ENCODE measurements around the gene SYNJ1.

Gene SYNJ1

DNA sequence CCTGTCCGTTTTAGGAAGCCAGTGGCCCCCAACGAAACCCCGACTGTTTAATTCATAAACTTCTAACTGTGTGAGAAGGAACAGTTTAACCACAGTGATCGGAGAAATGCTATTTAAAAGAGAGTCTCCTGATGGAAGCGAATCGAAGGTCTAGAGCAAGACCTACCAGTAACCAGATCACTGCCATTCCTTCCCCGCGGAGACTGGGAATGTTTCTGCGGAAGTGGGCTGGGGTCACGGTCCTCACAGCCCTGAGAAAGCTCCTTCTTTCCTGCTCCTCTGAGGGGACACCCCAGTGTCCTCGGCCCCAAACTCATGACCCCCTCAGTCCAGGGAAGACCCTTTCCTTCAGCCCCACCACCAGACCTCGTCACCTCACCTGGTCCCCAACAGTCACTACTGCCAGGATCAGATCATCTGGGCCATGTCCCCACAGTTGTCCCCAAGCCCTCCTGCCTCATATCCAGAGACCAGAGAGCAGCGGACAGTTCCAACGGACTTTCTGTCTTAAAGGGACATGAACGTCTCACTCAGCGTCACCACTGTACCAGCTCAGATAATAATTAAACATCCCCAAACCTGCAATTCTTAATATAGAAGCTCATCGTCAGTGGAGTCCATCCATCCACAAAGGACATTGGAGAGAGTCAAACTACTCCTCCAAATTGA is 142.6 kb downstream of the SYNJ1 start, which contains the start of gene TCP10L:
TSS of gene TCP10L (minus strand) at position 482 of the 669 bp plus-strand sequence. CDS start 1,219 bp downstream, outside the sequence.
- in situ Hi-C loops (cut with MboI; ENCODE audit: low sequenced_read_pairs, unreplicated experiment), result no loop called here
- DNase-seq (ENCODE audit: low spot score), result no peak
- TF ChIP-seq, protein P1, sequence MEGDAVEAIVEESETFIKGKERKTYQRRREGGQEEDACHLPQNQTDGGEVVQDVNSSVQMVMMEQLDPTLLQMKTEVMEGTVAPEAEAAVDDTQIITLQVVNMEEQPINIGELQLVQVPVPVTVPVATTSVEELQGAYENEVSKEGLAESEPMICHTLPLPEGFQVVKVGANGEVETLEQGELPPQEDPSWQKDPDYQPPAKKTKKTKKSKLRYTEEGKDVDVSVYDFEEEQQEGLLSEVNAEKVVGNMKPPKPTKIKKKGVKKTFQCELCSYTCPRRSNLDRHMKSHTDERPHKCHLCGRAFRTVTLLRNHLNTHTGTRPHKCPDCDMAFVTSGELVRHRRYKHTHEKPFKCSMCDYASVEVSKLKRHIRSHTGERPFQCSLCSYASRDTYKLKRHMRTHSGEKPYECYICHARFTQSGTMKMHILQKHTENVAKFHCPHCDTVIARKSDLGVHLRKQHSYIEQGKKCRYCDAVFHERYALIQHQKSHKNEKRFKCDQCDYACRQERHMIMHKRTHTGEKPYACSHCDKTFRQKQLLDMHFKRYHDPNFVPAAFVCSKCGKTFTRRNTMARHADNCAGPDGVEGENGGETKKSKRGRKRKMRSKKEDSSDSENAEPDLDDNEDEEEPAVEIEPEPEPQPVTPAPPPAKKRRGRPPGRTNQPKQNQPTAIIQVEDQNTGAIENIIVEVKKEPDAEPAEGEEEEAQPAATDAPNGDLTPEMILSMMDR (IDR thresholded peaks at IDR 0.05; ENCODE audit: borderline replicate concordance, control extremely low read depth, extremely low read depth, insufficient read depth, missing control alignments), result no peak

DNA sequence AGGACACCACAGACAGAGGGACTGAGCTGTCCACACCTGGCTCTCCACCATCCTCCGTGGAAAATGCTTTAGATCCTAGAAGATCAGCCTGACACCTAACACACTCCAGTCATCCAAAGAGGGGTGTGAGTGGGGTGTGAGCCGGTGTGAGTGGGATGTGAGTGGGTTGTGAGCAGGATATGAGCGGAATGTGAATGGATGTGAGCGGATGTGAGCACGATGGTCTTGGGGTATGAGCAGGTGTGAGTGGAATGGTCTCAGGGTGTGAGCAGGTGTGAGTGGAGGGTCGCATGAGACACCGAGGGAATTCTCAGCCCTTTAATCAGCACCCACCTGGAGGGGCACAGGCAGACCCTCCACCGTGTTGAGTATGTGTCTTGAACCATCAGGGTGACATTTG is 143.3 kb downstream of the SYNJ1 start:
- DNase-seq (ENCODE audit: low spot score), result no peak
- TF ChIP-seq, protein P1 (IDR thresholded peaks at IDR 0.05; ENCODE audit: borderline replicate concordance, control extremely low read depth, extremely low read depth, insufficient read depth, missing control alignments), result no peak
- in situ Hi-C loops (cut with MboI; ENCODE audit: low sequenced_read_pairs, unreplicated experiment), result no loop called here

DNA sequence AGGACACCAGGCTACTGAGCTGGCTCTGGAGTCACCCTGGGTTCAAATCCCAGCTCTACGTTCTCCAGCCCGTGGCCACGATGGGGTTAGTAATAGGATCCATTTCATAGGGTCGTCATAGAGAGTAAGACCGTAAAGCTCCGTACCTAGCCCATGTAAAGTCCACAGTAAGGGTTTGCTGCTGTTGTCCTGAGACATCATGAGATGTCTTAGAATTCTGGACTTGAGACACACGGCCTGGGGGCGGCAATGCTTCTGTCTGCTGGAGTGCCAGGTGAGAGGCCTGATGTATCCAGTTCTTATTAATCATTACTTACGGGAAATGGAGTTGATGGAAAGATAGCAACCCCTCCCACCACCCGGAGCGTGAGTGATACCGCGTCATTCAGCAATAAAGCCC is 146.1 kb downstream of the SYNJ1 start:
- TF ChIP-seq, protein P1 (IDR thresholded peaks at IDR 0.05; ENCODE audit: borderline replicate concordance, control extremely low read depth, extremely low read depth, insufficient read depth, missing control alignments), result no peak

DNA sequence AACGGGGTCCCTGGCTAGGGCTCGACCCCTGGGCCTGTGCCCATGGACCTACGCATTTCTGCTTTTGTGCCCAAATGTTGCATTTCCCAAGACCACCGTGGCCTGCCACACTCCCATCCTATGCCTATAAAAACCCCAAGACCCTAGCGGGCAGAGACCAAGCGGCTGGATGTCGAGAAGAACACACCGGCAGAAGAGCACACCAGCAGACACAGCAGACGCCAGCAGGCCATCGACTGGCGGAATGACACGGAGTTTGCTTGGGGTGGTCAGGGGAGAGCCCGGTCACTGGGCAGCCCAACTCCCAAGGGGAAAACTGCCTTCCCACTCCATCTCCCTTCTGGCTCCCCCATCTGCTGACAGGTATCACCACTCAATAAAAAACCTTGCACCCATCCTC is 146.9 kb downstream of the SYNJ1 start:
- DNase-seq (ENCODE audit: low spot score), result no peak
- in situ Hi-C loops (cut with MboI; ENCODE audit: low sequenced_read_pairs, unreplicated experiment), result no loop called here
- TF ChIP-seq, protein P1 (IDR thresholded peaks at IDR 0.05; ENCODE audit: borderline replicate concordance, control extremely low read depth, extremely low read depth, insufficient read depth, missing control alignments), result no peak

More for the DNA sequence above, 146.1 kb downstream of the SYNJ1 start:
- DNase-seq (ENCODE audit: low spot score), result no peak
- in situ Hi-C loops (cut with MboI; ENCODE audit: low sequenced_read_pairs, unreplicated experiment), result no loop called here

Measured in GM13976 (cell line).